COLO668 (cell line): ENCODE data around the gene NAXD.
"Not testable (repeated sequence)": the region's sequence is repeated elsewhere in the genome, so short reads cannot be mapped to it uniquely, and the experiment has no call there.

Source experiments
- DNase-seq: peaks from one replicate; lab custom pipeline; 2025; ENCODE audit not compliant: unreplicated experiment; lab: John Stamatoyannopoulos, UW

Gene NAXD

GRCh38 chr13:110643324-110643723 lies 28.0 kb downstream of the NAXD start:
- no peak for DNase-seq

- no peak for DNase-seq
Observed at GRCh38 chr13:110643768-110644421, 28.6 kb downstream of the NAXD start.

GRCh38 chr13:110644892-110645521 lies 29.7 kb downstream of the NAXD start:
- peak; percentile 70 for DNase-seq

GRCh38 chr13:110645750-110646149 lies 30.4 kb downstream of the NAXD start:
- no peak for DNase-seq

- DNase-seq: no peak
Observed at GRCh38 chr13:110646442-110647364, 31.4 kb downstream of the NAXD start.

- no peak for DNase-seq
Observed at GRCh38 chr13:110647365-110647737, 32.0 kb downstream of the NAXD start.

- no peak for DNase-seq
Observed at GRCh38 chr13:110648146-110648819, 32.9 kb downstream of the NAXD start.

- no peak for DNase-seq
Observed at GRCh38 chr13:110648848-110649421, 33.6 kb downstream of the NAXD start.

- no peak for DNase-seq
Observed at GRCh38 chr13:110649551-110649950, 34.2 kb downstream of the NAXD start.

- DNase-seq: no peak
Observed at GRCh38 chr13:110650436-110650835, 35.1 kb downstream of the NAXD start.

- no peak for DNase-seq
Observed at GRCh38 chr13:110651271-110651670, 35.9 kb downstream of the NAXD start.

GRCh38 chr13:110651726-110652230 lies 36.4 kb downstream of the NAXD start:
- DNase-seq: no peak

- no peak for DNase-seq
Observed at GRCh38 chr13:110652231-110652730, 36.9 kb downstream of the NAXD start.

GRCh38 chr13:110652764-110653163 lies 37.4 kb downstream of the NAXD start:
- no peak for DNase-seq

GRCh38 chr13:110653271-110653670 lies 37.9 kb downstream of the NAXD start:
- no peak for DNase-seq

GRCh38 chr13:110653851-110654250 lies 38.5 kb downstream of the NAXD start:
- DNase-seq: no peak

- no peak for DNase-seq
Observed at GRCh38 chr13:110657196-110657595, 41.9 kb downstream of the NAXD start.

GRCh38 chr13:110658218-110658911 lies 43.0 kb downstream of the NAXD start:
- not testable (repeated sequence) for DNase-seq

- DNase-seq: no peak
Observed at GRCh38 chr13:110661256-110661655, 45.9 kb downstream of the NAXD start.

- DNase-seq: no peak
Observed at GRCh38 chr13:110662091-110662490, 46.7 kb downstream of the NAXD start.
